Keratinocyte (primary cell): Measurements from ENCODE around the gene MPND.

Experiments used
- EZH2 ChIP-seq: IDR thresholded peaks from one replicate; pipeline ENCODE4 v1.6.1; 2012; ENCODE audit warnings: inconsistent platforms, mild to moderate bottlenecking, low read length, moderate library complexity
- TF ChIP-seq, protein P1 (sequence below), 3 experiments: IDR thresholded peaks in 1 of 3; conservative IDR thresholded peaks in 1 of 3; optimal IDR thresholded peaks in 1 of 3; 2 replicates in 2 of 3; 3 replicates in 1 of 3; pipeline versions ENCODE3 to v1.5.1; 2011; ENCODE audit warnings: low read length in 3 of 3, mild to moderate bottlenecking in 3 of 3, moderate library complexity in 2 of 3, control low read depth in 1 of 3, inconsistent platforms in 1 of 3; ENCODE audit not compliant: insufficient read depth in 2 of 3; ENCODE audit errors: extremely low read depth in 1 of 3

DNA sequence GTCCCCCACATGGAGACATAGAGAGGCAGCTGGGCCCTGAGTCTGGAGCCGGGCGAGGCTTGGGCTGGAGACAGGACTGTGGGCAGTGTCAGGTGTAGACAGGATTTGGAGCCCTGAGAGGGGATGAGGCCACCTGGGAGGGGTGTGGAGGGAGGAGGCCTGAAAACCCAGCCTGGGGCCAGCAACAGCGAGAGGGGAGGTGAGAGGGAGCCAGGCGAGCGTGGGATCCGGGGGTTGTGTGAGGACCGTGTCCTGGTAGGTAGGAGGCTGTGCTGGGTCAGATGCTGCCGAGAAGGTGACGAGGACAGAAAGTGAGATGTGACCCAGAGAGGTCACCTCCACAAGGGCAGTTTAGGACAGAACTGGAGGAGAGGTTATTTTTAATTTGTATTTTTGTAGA, 7.4 kb downstream of the MPND start:
- TF ChIP-seq, protein P1, sequence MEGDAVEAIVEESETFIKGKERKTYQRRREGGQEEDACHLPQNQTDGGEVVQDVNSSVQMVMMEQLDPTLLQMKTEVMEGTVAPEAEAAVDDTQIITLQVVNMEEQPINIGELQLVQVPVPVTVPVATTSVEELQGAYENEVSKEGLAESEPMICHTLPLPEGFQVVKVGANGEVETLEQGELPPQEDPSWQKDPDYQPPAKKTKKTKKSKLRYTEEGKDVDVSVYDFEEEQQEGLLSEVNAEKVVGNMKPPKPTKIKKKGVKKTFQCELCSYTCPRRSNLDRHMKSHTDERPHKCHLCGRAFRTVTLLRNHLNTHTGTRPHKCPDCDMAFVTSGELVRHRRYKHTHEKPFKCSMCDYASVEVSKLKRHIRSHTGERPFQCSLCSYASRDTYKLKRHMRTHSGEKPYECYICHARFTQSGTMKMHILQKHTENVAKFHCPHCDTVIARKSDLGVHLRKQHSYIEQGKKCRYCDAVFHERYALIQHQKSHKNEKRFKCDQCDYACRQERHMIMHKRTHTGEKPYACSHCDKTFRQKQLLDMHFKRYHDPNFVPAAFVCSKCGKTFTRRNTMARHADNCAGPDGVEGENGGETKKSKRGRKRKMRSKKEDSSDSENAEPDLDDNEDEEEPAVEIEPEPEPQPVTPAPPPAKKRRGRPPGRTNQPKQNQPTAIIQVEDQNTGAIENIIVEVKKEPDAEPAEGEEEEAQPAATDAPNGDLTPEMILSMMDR (optimal IDR thresholded peaks at IDR 0.05 in 1 of 3, IDR thresholded peaks at IDR 0.05 in 1 of 3, conservative IDR thresholded peaks at IDR 0.05 in 1 of 3; ENCODE audit: extremely low read depth in 1 of 3, insufficient read depth in 2 of 3, low read length in 3 of 3): no peak
- no peak for TF ChIP-seq EZH2
